GM19240 (cell line): ENCODE measurements around the gene LCP2.

Experiments used
- DNase-seq: peaks from one replicate; pipeline ENCODE4 v3.0.0; 2011; ENCODE audit warnings: low spot score; ENCODE audit not compliant: insufficient read length

Gene LCP2

DNA sequence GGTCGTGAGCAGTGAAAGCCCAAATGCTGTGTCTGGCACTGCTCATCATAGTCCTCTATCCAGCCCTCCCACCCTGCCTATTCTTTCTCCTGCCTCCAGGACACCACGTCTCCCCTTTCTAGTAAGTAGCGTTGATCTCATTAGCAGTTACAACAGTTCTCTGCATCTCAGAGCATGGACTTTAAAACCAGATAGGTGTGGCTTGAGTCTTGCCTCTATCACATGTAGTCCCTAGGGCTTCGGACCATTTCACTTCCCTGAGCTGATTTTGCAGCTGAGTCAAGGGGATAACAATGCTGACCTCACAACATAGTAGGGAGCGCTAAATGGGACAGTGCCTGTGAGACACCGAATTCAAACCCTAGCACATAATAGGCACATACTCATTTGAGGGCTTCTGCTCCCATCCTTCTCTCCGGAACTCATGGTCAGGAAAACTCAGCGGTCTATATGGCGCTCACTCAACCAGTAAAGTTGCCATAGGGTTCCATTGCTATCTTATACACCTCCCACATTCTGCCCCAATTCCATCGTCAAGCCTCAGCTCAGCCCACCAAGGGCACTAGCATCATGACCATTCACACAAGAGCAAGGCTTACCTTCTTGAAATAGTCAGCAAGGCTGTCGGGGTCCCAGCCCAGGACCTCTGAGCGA lies 515 bp downstream of the LCP2 start:
- peak; percentile 16 for DNase-seq

- no peak for DNase-seq
These were observed 1.3 kb downstream of the LCP2 start for GRCh38 chr5:170296036-170296934.

DNA sequence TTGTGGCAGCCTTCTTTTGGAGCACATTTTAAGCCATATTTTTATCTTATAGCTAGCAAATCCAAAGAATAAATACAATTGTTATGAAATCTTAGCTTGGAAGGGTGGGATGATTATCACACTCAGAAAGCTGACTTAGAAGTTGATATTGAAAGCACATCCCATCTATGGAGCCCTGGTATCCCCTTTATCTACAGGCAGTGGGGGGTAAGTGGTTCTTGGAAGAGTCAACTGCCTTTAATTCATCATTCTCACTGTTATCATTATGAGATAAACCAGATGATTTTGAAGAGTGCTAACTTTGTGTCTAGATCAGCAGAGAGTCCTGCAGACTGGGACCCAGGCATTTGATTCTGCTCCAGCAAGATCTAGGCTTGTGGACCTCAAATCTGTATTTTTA lies 3.0 kb downstream of the LCP2 start:
- no peak for DNase-seq

DNA sequence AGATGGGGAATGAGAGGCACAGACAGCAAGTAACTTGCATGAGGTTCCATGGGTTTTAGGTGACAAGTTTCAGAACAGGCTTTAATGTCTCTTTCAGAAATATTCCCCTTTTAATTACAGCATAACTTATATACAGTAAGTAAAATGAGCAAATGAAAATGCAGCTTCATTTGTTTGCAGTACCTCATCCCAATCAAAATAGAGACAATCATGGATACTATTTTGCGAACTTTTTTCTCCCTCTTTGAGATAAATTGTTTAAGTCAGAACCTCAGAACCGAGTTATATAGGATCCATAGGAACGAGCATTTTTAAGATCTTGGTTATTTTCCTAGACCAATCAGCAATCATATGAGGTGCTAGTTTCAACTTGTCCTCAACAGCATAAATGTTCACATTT lies 3.5 kb downstream of the LCP2 start:
- DNase-seq, result no peak

DNA sequence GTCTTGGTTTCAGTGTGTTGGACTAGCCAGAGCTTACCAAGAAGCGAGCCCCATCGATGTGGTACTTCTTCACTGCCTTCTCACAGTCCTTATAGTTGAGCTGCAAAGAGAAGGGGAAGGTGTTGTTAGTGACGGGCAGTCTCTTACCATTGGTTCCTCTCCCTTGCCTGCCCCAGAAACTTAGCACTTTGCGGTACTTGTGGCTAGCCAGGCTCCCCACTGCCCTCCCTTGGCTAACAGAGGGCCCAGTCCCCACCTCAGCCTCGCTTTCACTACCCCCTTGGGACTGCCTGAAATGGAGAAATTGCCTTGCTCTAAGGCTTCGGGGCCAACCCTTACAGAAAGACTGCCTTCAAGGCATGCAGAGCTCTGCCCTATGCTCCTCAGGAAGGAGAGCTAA lies 4.3 kb downstream of the LCP2 start:
- DNase-seq, result peak; percentile 60

GRCh38 chr5:170292179-170293104 lies 5.1 kb downstream of the LCP2 start:
- no peak for DNase-seq

- DNase-seq, result no peak
These were observed 7.1 kb downstream of the LCP2 start for GRCh38 chr5:170290498-170290897.

DNA sequence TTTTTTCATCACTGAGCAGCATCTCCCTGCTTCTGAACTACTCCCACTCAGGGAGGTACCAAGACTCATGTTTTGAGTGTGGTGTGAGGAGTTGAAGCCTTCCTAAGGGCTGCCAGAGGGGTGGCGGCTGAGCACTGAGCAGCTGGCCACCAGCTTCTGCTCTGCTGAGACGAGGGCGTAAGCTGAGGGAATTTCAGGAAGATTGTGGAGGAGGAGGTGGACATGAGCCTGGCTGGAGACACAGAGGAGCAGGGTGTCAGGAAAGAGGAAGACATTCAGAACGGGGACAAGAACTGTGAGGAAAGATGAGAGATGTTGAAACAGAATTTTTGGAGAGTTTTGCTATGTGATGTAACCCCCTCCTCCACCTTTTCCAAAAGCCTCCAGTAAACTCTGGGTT lies 7.8 kb downstream of the LCP2 start:
- no peak for DNase-seq

DNA sequence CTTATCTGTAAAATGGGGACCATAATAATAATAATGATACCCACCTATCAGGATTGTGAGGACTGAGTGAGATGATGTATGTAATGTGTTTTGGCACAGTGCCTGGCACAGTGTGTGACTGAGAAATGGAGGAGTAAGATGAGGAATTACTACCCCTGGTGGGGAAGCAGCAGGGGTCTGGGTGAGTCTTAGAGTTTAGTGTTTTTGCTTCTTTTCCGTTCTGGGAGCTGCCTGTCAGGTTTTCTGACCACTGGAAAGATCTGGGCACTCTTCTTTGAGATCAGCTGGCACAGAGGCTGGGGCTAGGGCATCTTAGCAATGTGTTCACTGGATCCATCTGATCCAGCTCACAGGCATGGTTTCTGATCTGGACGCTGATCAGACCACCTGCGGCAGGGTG lies 8.5 kb downstream of the LCP2 start:
- DNase-seq, result no peak

DNA sequence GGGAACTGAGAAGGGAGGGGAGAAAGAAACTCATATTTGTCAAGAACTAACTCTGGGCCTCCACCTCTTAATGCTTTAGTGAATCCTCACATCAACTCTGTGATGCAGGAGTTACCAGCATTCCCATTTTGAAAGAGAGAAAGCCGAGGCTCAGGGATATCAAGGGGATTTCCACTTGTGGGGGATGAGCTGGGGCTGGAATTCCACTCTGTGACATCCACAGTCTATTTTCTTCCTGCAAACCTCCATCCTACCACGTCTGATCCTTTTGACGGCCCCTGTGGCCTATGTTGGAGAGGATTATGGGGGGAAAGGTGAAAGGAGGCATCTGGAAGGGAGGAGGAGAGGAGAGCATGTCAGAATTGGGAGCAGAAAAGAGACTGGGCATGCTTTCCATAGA lies 9.0 kb downstream of the LCP2 start:
- DNase-seq, result no peak

DNA sequence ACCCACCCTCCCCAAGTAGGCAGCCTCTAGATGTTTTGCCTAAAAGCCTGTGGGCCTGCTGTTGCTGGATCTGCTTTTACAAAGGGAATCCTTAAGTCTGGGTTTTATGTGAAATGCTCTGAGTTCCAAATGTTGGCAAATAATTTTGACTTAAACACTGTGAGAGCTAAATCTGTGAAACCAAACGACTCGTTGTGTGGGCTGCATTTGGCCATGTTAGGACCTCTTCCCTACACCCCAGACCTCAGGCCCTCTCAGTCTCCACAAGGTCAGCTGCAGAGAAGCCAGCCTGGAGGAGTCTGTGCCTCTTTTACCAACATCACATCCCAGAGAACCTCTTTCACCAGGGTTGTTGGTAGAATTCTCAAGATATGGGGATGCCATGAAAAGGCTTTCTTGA lies 9.4 kb downstream of the LCP2 start:
- no peak for DNase-seq

DNA sequence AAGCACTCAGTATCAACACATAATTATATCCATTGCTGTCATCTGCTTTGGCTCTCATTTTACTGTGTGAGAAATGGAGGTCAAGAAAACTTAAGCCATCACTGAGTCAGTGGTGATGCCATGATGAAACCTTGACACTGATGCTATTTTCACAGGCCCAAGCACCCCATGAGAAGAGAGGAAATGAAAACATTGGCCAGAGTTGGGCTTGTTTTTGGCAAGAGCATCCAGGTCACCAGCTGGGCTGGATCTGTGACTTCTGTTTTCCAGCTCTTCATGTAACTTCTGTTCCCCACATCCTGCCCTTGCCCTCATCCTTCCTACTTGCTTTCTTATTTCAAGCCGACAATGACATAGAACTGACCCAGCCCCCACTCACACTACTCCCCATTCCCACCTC lies 10.0 kb downstream of the LCP2 start:
- DNase-seq, result no peak

DNA sequence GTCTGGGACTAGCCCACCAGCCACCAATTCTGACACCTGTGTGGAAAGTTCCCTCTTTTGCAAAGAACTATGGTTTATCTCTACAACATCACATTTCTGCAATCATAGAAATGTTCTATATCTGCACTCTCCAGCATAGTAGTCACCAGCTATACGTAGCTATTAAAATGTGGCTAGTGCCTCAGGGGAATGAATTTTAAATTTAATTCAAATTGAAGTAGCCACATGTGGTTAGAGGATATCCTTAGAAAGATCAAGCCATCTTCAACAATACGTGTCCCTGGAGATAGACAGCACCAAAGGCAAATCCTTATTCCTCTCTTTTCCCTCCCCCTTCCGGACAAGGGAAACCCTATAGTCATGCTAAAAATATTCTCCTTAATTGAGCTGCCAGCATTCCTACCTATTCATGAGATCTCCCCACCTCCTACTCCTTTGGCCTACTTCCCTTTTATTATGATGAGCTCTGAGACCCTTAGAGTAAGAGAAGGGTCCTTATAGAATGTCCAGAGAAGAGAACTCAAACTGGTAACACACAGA lies 11.1 kb downstream of the LCP2 start:
- no peak for DNase-seq

GRCh38 chr5:170285181-170285580 lies 12.4 kb downstream of the LCP2 start:
- DNase-seq, result no peak

GRCh38 chr5:170284231-170284630 lies 13.3 kb downstream of the LCP2 start:
- no peak for DNase-seq

- no peak for DNase-seq
These were observed 14.3 kb downstream of the LCP2 start for GRCh38 chr5:170283296-170283695.

- no peak for DNase-seq
These were observed 17.5 kb downstream of the LCP2 start for GRCh38 chr5:170280011-170280493.

DNA sequence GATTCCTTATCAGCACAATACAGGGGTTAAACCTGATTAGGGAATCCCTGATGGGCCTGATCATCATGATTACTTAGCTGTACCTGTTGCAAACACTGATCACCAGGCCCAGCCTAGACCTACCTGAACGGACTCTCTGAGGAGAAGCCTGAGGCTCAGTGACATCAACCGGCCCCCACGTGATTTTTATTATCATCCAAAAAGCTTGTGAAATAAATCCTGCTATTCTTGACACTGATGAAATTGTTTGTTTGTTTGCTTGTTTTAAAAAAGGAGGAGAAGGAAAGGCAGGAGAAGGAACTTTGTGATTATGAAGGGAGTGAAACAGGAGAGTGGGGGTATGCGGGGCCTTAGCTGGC lies 18.1 kb downstream of the LCP2 start:
- no peak for DNase-seq

GRCh38 chr5:170278611-170279458 lies 18.7 kb downstream of the LCP2 start:
- peak; percentile 61 for DNase-seq

GRCh38 chr5:170277867-170278281 lies 19.7 kb downstream of the LCP2 start:
- DNase-seq, result no peak

- no peak for DNase-seq
These were observed 21.4 kb downstream of the LCP2 start for GRCh38 chr5:170276140-170276539.
